H9 (cell line): Measurements from ENCODE around the gene ZRANB3. TPM values are rescaled to one million over a fixed set of nuclear protein-coding genes. Genes with fewer than 3 reads are reported as not detected.

Source experiments
- DNase-seq: peaks from one replicate; pipeline ENCODE4 v3.0.0-alpha.2; 2017
- H2AFZ ChIP-seq: one replicate; pipeline ENCODE4 v1.6.1; 2013; ENCODE audit warnings: mild to moderate bottlenecking, low read length, control low read depth, moderate library complexity
- H2AK5ac ChIP-seq: 2 replicates; pipeline ENCODE4 v1.6.1; 2013; ENCODE audit warnings: low read length, control low read depth, mixed read lengths; ENCODE audit not compliant: insufficient read length
- H2BK120ac ChIP-seq: one replicate; pipeline ENCODE4 v1.6.1; 2013; ENCODE audit warnings: low read depth, mild to moderate bottlenecking, low read length, control low read depth, inconsistent platforms; ENCODE audit not compliant: poor library complexity, severe bottlenecking
- H2BK12ac ChIP-seq: 2 replicates; pipeline ENCODE4 v1.6.1; 2013; ENCODE audit warnings: low read length, control low read depth, mixed read lengths, low read depth; ENCODE audit not compliant: insufficient read length
- H2BK15ac ChIP-seq: 2 replicates; pipeline ENCODE4 v1.6.1; 2013; ENCODE audit warnings: low read depth, low read length, control low read depth
- H2BK20ac ChIP-seq: one replicate; pipeline ENCODE4 v1.6.1; 2013; ENCODE audit warnings: low read depth, mild to moderate bottlenecking, low read length, control low read depth, inconsistent platforms; ENCODE audit not compliant: poor library complexity, severe bottlenecking
- H2BK5ac ChIP-seq: 2 replicates; pipeline ENCODE4 v1.6.1; 2013; ENCODE audit warnings: low read length, control low read depth, mixed read lengths; ENCODE audit not compliant: insufficient read length
- H3K14ac ChIP-seq: 2 replicates; pipeline ENCODE4 v1.6.1; 2013; ENCODE audit warnings: low read length, control low read depth; ENCODE audit not compliant: insufficient read depth
- H3K18ac ChIP-seq: 2 replicates; pipeline ENCODE4 v1.6.1; 2013; ENCODE audit warnings: low read depth, mild to moderate bottlenecking, mixed read lengths, low read length, control low read depth; ENCODE audit not compliant: insufficient read length
- H3K23ac ChIP-seq: 2 replicates; pipeline ENCODE4 v1.6.1; 2013; ENCODE audit warnings: low read length, control low read depth, mixed read lengths, low read depth; ENCODE audit not compliant: insufficient read length
- H3K23me2 ChIP-seq: 2 replicates; pipeline ENCODE4 v1.6.1; 2013; ENCODE audit warnings: low read depth, mild to moderate bottlenecking, mixed read lengths, low read length, control low read depth; ENCODE audit not compliant: insufficient read length, poor library complexity, severe bottlenecking
- H3K27ac ChIP-seq: 2 replicates; pipeline ENCODE4 v1.5.1; 2013; ENCODE audit warnings: low read length, control low read depth, mixed read lengths, low read depth; ENCODE audit not compliant: insufficient read length
- H3K27me3 ChIP-seq: 2 replicates; pipeline ENCODE4 v1.6.1; 2013; ENCODE audit warnings: low read length, control low read depth, inconsistent platforms; ENCODE audit not compliant: insufficient read depth
- H3K4ac ChIP-seq: 2 replicates; pipeline ENCODE4 v1.6.1; 2013; ENCODE audit warnings: low read depth, mild to moderate bottlenecking, control low read depth, inconsistent platforms, low read length, moderate library complexity
- H3K4me1 ChIP-seq: 2 replicates; pipeline ENCODE4 v1.6.1; 2013; ENCODE audit warnings: low read length, control low read depth, inconsistent platforms; ENCODE audit not compliant: insufficient read depth
- H3K4me2 ChIP-seq: 2 replicates; pipeline ENCODE4 v1.6.1; 2013; ENCODE audit warnings: low read length, control low read depth, mixed read lengths; ENCODE audit not compliant: insufficient read length, insufficient read depth
- H3K56ac ChIP-seq: 2 replicates; pipeline ENCODE4 v1.6.1; 2013; ENCODE audit warnings: low read depth, mild to moderate bottlenecking, mixed read lengths, low read length, control low read depth; ENCODE audit not compliant: insufficient read length
- H3K79me1 ChIP-seq: 2 replicates; pipeline ENCODE4 v1.6.1; 2013; ENCODE audit warnings: low read depth, mild to moderate bottlenecking, moderate library complexity, low read length, control low read depth, inconsistent platforms; ENCODE audit not compliant: insufficient read depth, poor library complexity, severe bottlenecking
- H3K79me2 ChIP-seq: 2 replicates; pipeline ENCODE4 v1.6.1; 2013; ENCODE audit warnings: low read length, control low read depth, inconsistent platforms; ENCODE audit not compliant: insufficient read depth
- H3K9ac ChIP-seq: 2 replicates; pipeline ENCODE4 v1.6.1; 2013; ENCODE audit warnings: low read length, control low read depth, mixed read lengths; ENCODE audit not compliant: insufficient read length; ENCODE audit errors: extremely low read depth
- H3K9me3 ChIP-seq: one replicate; pipeline ENCODE4 v1.6.1; 2013; ENCODE audit warnings: low read depth, low read length, inconsistent platforms; ENCODE audit not compliant: control insufficient read depth
- H3T11ph ChIP-seq: one replicate; pipeline ENCODE4 v1.6.1; 2013; ENCODE audit warnings: mild to moderate bottlenecking, low read length, control low read depth, inconsistent platforms
- H4K20me1 ChIP-seq: one replicate; pipeline ENCODE4 v1.6.1; 2013; ENCODE audit not compliant: control insufficient read depth, insufficient read length, insufficient read depth
- H4K5ac ChIP-seq: 2 replicates; pipeline ENCODE4 v1.6.1; 2013; ENCODE audit warnings: low read depth, mild to moderate bottlenecking, mixed read lengths, low read length, control low read depth; ENCODE audit not compliant: insufficient read length
- H4K8ac ChIP-seq: replicated peaks from 2 replicates; pipeline ENCODE4 v1.6.1; 2013; ENCODE audit warnings: low read length, control low read depth, mixed read lengths, low read depth; ENCODE audit not compliant: insufficient read length
- H4K91ac ChIP-seq: 2 replicates; pipeline ENCODE4 v1.6.1; 2013; ENCODE audit warnings: low read depth, mild to moderate bottlenecking, moderate library complexity, mixed read lengths, low read length, control low read depth; ENCODE audit not compliant: insufficient read length
- H3K27ac Mint-ChIP-seq, 3 experiments: 2 replicates in 2 of 3; 3 replicates in 1 of 3; pipeline ENCODE4 v1.8.0; 2020 to 2021; ENCODE audit warnings: mixed read lengths in 3 of 3, mild to moderate bottlenecking in 1 of 3, moderate library complexity in 1 of 3
- H3K27me3 Mint-ChIP-seq: 2 replicates; pipeline ENCODE4 v1.8.0; 2021; ENCODE audit warnings: low read depth, mild to moderate bottlenecking, moderate library complexity, mixed read lengths
- H3K36me3 Mint-ChIP-seq, 3 experiments: 2 replicates in 2 of 3; 3 replicates in 1 of 3; pipeline ENCODE4 v1.8.0; 2020 to 2021; ENCODE audit warnings: low read depth in 3 of 3, mixed read lengths in 3 of 3; ENCODE audit not compliant: insufficient read depth in 1 of 3
- H3K4me1 Mint-ChIP-seq, 2 experiments: 2 replicates each; pipeline ENCODE4 v1.8.0; 2020; ENCODE audit warnings: mixed read lengths in 2 of 2
- H3K4me3 Mint-ChIP-seq, 2 experiments: 2 replicates in 1 of 2; 3 replicates in 1 of 2; pipeline ENCODE4 v1.8.0; 2020 to 2021; ENCODE audit warnings: mild to moderate bottlenecking in 2 of 2, mixed read lengths in 2 of 2, moderate library complexity in 1 of 2
- H3K9me3 Mint-ChIP-seq, 2 experiments: 2 replicates in 1 of 2; 3 replicates in 1 of 2; pipeline ENCODE4 v1.8.0; 2020; ENCODE audit warnings: mild to moderate bottlenecking in 2 of 2, mixed read lengths in 2 of 2, moderate library complexity in 1 of 2
- WGBS: extraction: QIAGEN DNeasy Blood & Tissue Kit; methylation state at CpG from one replicate; pipeline ENCODE4 v1.1.7; 2013; ENCODE audit warnings: missing lambda C conversion rate, low lambda C conversion rate, mixed read lengths; ENCODE audit not compliant: insufficient read length; ENCODE audit errors: extremely low coverage; 5-methylcytosine and 5-hydroxymethylcytosine counted together
- total RNA-seq: library from RNA; stranded (reverse); gene quantifications from 2 replicates; pipeline ENCODE4 v1.2.1, GENCODE V29; 2021
- TF ChIP-seq, protein P1 (sequence below): fragments of 200-600 bp; sonication (generic); conservative IDR thresholded peaks from 3 replicates; pipeline ENCODE4 v1.8.0; 2021; ENCODE audit warnings: antibody characterized with exemption, mild to moderate bottlenecking

ZRANB3 gene
- total RNA-seq, 1 experiment from 2014 or later: 16.7 TPM

DNA sequence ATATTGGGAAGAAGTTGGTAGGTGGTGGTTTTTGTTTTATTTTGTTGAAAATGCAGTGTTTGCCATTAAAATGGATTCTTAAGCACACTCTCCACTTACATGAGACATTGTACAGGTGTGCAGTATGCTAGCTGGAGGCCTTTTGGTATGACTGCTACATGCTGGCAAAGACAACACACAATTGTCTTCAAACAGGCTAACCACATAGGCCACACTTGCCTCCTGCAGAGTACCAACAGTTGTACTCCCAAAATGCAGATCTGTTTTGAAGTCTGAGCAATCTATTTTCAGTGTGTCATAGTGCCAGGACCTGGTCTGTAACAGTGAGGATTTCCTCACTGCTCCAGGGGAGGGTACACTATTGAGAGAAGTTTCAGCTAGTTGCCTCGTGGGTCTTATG lies 213.6 kb downstream of the ZRANB3 start:
- no peak for DNase-seq
- WGBS: no CpG with 5 or more reads among the region's 1 CpG
- H3K36me3 Mint-ChIP-seq: no peaks in the 10 kb centered on the region

More for the DNA sequence above, 213.6 kb downstream of the ZRANB3 start:
- H4K20me1 ChIP-seq: no peaks in the 10 kb centered on the region
- H3K14ac ChIP-seq: no peak overlapping the region
- H3K18ac ChIP-seq: no peak overlapping the region
- no peak overlapping the region for H3K4me2 ChIP-seq
- no peak overlapping the region for H3K27ac ChIP-seq
- H3K4ac ChIP-seq: no peak overlapping the region
- H2AFZ ChIP-seq: no peak overlapping the region
- no peak overlapping the region for H3K23ac ChIP-seq
- H4K5ac ChIP-seq: no peak overlapping the region
- no peak overlapping the region for H2BK120ac ChIP-seq
- no peaks in the 10 kb centered on the region for H3K4me1 Mint-ChIP-seq
- no peak overlapping the region for H4K91ac ChIP-seq
- H3K9ac ChIP-seq: no peak overlapping the region
- H3T11ph ChIP-seq: no peak overlapping the region
- H2AK5ac ChIP-seq: no peak overlapping the region
- H3K79me1 ChIP-seq: no peaks in the 10 kb centered on the region
- H2BK5ac ChIP-seq: no peak overlapping the region
- H2BK20ac ChIP-seq: no peak overlapping the region
- no peak overlapping the region for H3K4me3 Mint-ChIP-seq
- no peak overlapping the region for H3K27ac Mint-ChIP-seq
- no peaks in the 10 kb centered on the region for H3K79me2 ChIP-seq
- no peak overlapping the region for H2BK15ac ChIP-seq
- H3K23me2 ChIP-seq: no peaks in the 10 kb centered on the region
- H3K27me3 Mint-ChIP-seq: no peaks in the 10 kb centered on the region
- no peaks in the 10 kb centered on the region for H3K9me3 ChIP-seq
- H3K27me3 ChIP-seq: no peaks in the 10 kb centered on the region
- H3K9me3 Mint-ChIP-seq: no peaks in the 10 kb centered on the region
- no peak overlapping the region for H3K56ac ChIP-seq
- TF ChIP-seq, protein P1, sequence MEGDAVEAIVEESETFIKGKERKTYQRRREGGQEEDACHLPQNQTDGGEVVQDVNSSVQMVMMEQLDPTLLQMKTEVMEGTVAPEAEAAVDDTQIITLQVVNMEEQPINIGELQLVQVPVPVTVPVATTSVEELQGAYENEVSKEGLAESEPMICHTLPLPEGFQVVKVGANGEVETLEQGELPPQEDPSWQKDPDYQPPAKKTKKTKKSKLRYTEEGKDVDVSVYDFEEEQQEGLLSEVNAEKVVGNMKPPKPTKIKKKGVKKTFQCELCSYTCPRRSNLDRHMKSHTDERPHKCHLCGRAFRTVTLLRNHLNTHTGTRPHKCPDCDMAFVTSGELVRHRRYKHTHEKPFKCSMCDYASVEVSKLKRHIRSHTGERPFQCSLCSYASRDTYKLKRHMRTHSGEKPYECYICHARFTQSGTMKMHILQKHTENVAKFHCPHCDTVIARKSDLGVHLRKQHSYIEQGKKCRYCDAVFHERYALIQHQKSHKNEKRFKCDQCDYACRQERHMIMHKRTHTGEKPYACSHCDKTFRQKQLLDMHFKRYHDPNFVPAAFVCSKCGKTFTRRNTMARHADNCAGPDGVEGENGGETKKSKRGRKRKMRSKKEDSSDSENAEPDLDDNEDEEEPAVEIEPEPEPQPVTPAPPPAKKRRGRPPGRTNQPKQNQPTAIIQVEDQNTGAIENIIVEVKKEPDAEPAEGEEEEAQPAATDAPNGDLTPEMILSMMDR: no peak
- no peak overlapping the region for H4K8ac ChIP-seq
- no peaks in the 10 kb centered on the region for H3K4me1 ChIP-seq
- H2BK12ac ChIP-seq: no peak overlapping the region
